OCI-LY1 (cell line): ENCODE measurements around the gene STEAP4.
"Not testable (repeated sequence)": the region's sequence is repeated elsewhere in the genome, so short reads cannot be mapped to it uniquely, and the experiment has no call there.

Source experiments
- CTCF ChIP-seq: fragments of 200-600 bp; sonication (generic), shearing (Covaris generic); IDR thresholded peaks from 2 replicates; pipeline ENCODE4 v1.5.1; 2017; ENCODE audit warnings: mild to moderate bottlenecking, antibody characterized with exemption, low read length, moderate library complexity, mixed read lengths
- EZH2 ChIP-seq: fragments of 200-600 bp; sonication (generic), shearing (Covaris generic); IDR thresholded peaks from 2 replicates; pipeline ENCODE4 v1.8.0; 2017; ENCODE audit warnings: borderline replicate concordance, mixed run types, mild to moderate bottlenecking, antibody characterized with exemption, low read length, moderate library complexity, mixed read lengths

GRCh38 chr7:88264987-88265386 is 41.7 kb downstream of the STEAP4 start:
- TF ChIP-seq CTCF, EZH2: not testable (repeated sequence)
